Left ventricle myocardium inferior (tissue), 1 donor: ENCODE measurements around the gene RPS25. TPM values are rescaled to one million over a fixed set of nuclear protein-coding genes. Genes with fewer than 3 reads are reported as not detected.

Experiments
- DNase-seq: peaks from one replicate; pipeline ENCODE4 v3.0.0-alpha.2; 2020
- H3K27ac ChIP-seq: fragments of 200-600 bp; replicated peaks from 2 replicates; pipeline ENCODE4 v1.8.0; 2021
- H3K27me3 ChIP-seq: fragments of 200-600 bp; 2 replicates; pipeline ENCODE4 v1.8.0; 2021; ENCODE audit warnings: low read depth
- H3K36me3 ChIP-seq: fragments of 200-600 bp; 2 replicates; pipeline ENCODE4 v1.8.0; 2021
- H3K4me1 ChIP-seq: fragments of 200-600 bp; 2 replicates; pipeline ENCODE4 v1.8.0; 2021
- H3K4me3 ChIP-seq: fragments of 200-600 bp; 2 replicates; pipeline ENCODE4 v1.8.0; 2021; ENCODE audit warnings: mild to moderate bottlenecking, moderate library complexity
- H3K9me3 ChIP-seq: fragments of 200-600 bp; replicated peaks from 2 replicates; pipeline ENCODE4 v1.8.0; 2021
- CTCF ChIP-seq: fragments of 200-600 bp; IDR thresholded peaks from 2 replicates; pipeline ENCODE4 v1.8.0; 2021; ENCODE audit warnings: antibody characterized with exemption, mild to moderate bottlenecking, borderline replicate concordance
- intact Hi-C: fragments of 100-400 bp; cut with micrococcal nuclease; formaldehyde crosslinking; loops from one replicate; pipeline ENCODE4 v1.11.0; 2022
- total RNA-seq: library from RNA; stranded (reverse); fragmentation: NEBNext Ultra II Directional; extraction: Animal tissue kit (Norgen Biotek cat#: 25700); gene quantifications from one replicate; pipeline ENCODE4 v1.2.1, GENCODE V29; 2021
- donor health status: DM: no; HTN: yes; CAD: no; lungs with severe emphysema.

RPS25 gene
- total RNA-seq, 1 donor from 2014 or later: 767 TPM

GRCh38 chr11:119031912-119032280 lies 13.8 kb upstream of the RPS25 start:
- intact Hi-C loops: no loop called here
- DNase-seq: no peak
- Histone ChIP-seq H3K27ac (no peak overlapping the region), H3K27me3 (no peaks in the 10 kb centered on the region), H3K36me3 (peaks cover 4% of the 10 kb centered on the region), H3K4me3 (no peak overlapping the region), H3K9me3 (no peaks in the 10 kb centered on the region), H3K4me1 (peaks cover 25% of the 10 kb centered on the region)
- TF ChIP-seq CTCF: no peak

GRCh38 chr11:119030329-119031047 lies 12.3 kb upstream of the RPS25 start, which contains the start of gene SLC37A4:
TSS of gene SLC37A4 (minus strand) at chr11:119030877.
- H3K4me3 ChIP-seq: peak within 1 kb of the TSS; percentile 96
- H3K27me3 ChIP-seq: no peaks in the 10 kb centered on the region
- DNase-seq: peak; percentile 98
- intact Hi-C loops: no loop called here
- H3K4me1 ChIP-seq: peaks cover 27% of the 10 kb centered on the region
- TF ChIP-seq CTCF: no peak
- peak within 1 kb of the TSS; percentile 81 for H3K27ac ChIP-seq
- no peaks in the 10 kb centered on the region for H3K9me3 ChIP-seq
- H3K36me3 ChIP-seq: peaks cover 11% of the 10 kb centered on the region

GRCh38 chr11:119030029-119030328 lies 11.8 kb upstream of the RPS25 start:
- peak overlapping the region; percentile 96 for H3K4me3 ChIP-seq
- peak overlapping the region; percentile 81 for H3K27ac ChIP-seq
- peaks cover 32% of the 10 kb centered on the region for H3K4me1 ChIP-seq
- intact Hi-C loops: no loop called here
- no peaks in the 10 kb centered on the region for H3K27me3 ChIP-seq
- TF ChIP-seq CTCF: no peak
- H3K36me3 ChIP-seq: peaks cover 16% of the 10 kb centered on the region
- H3K9me3 ChIP-seq: no peaks in the 10 kb centered on the region
- DNase-seq: no peak

GRCh38 chr11:119029340-119030028 lies 11.3 kb upstream of the RPS25 start:
- peak overlapping the region; percentile 96 for H3K4me3 ChIP-seq
- H3K27ac ChIP-seq: peak overlapping the region; percentile 81
- no peaks in the 10 kb centered on the region for H3K27me3 ChIP-seq
- no peak for DNase-seq
- TF ChIP-seq CTCF: no peak
- H3K9me3 ChIP-seq: no peaks in the 10 kb centered on the region
- intact Hi-C loops: no loop called here
- H3K36me3 ChIP-seq: peaks cover 21% of the 10 kb centered on the region
- peaks cover 37% of the 10 kb centered on the region for H3K4me1 ChIP-seq

GRCh38 chr11:119029069-119029339 lies 10.9 kb upstream of the RPS25 start:
- Histone ChIP-seq H3K9me3 (no peaks in the 10 kb centered on the region), H3K27me3 (no peaks in the 10 kb centered on the region), H3K4me1 (peaks cover 41% of the 10 kb centered on the region), H3K4me3 (peak overlapping the region; percentile 96), H3K27ac (peak overlapping the region; percentile 81), H3K36me3 (peaks cover 26% of the 10 kb centered on the region)
- TF ChIP-seq CTCF: no peak
- no peak for DNase-seq
- intact Hi-C loops: no loop called here
